ENCODE measurements around the gene BEGAIN.

The BEGAIN gene

GRCh38 chr14:100580316-100581227 lies 6.6 kb downstream of the BEGAIN start:
- no peak for DNase-seq

- DNase-seq, result no peak
These were observed 8.7 kb downstream of the BEGAIN start for GRCh38 chr14:100578552-100578951.

GRCh38 chr14:100577986-100578431 lies 9.2 kb downstream of the BEGAIN start:
- DNase-seq, result no peak

- DNase-seq, result no peak
These were observed 9.8 kb downstream of the BEGAIN start for GRCh38 chr14:100577321-100577985.

- no peak for DNase-seq
These were observed 10.8 kb downstream of the BEGAIN start for GRCh38 chr14:100576091-100577085.

- no peak for DNase-seq
These were observed 11.8 kb downstream of the BEGAIN start for GRCh38 chr14:100575266-100575995.

- no peak for DNase-seq
These were observed 12.6 kb downstream of the BEGAIN start for GRCh38 chr14:100574642-100575031.

- DNase-seq, result no peak
These were observed 13.2 kb downstream of the BEGAIN start for GRCh38 chr14:100573757-100574641.

- no peak for DNase-seq
These were observed 14.0 kb downstream of the BEGAIN start for GRCh38 chr14:100573002-100573756.

- DNase-seq, result no peak
These were observed 14.7 kb downstream of the BEGAIN start for GRCh38 chr14:100572543-100572942.

GRCh38 chr14:100571837-100572236 lies 15.4 kb downstream of the BEGAIN start:
- no peak for DNase-seq

GRCh38 chr14:100570726-100571454 lies 16.3 kb downstream of the BEGAIN start:
- no peak for DNase-seq

- DNase-seq, result no peak
These were observed 17.4 kb downstream of the BEGAIN start for GRCh38 chr14:100569734-100570286.

GRCh38 chr14:100568998-100569733 lies 18.1 kb downstream of the BEGAIN start:
- DNase-seq, result no peak

GRCh38 chr14:100568164-100568997 lies 18.8 kb downstream of the BEGAIN start:
- no peak for DNase-seq

GRCh38 chr14:100567877-100568163 lies 19.4 kb downstream of the BEGAIN start:
- DNase-seq, result no peak

GRCh38 chr14:100567009-100567876 lies 20.0 kb downstream of the BEGAIN start:
- DNase-seq, result no peak

Data from NCI-H2227 treated with DMSO at 0.1 percent for 48 hours (cell line).